Measurements from ENCODE around the gene UBA1.

UBA1 gene

DNA sequence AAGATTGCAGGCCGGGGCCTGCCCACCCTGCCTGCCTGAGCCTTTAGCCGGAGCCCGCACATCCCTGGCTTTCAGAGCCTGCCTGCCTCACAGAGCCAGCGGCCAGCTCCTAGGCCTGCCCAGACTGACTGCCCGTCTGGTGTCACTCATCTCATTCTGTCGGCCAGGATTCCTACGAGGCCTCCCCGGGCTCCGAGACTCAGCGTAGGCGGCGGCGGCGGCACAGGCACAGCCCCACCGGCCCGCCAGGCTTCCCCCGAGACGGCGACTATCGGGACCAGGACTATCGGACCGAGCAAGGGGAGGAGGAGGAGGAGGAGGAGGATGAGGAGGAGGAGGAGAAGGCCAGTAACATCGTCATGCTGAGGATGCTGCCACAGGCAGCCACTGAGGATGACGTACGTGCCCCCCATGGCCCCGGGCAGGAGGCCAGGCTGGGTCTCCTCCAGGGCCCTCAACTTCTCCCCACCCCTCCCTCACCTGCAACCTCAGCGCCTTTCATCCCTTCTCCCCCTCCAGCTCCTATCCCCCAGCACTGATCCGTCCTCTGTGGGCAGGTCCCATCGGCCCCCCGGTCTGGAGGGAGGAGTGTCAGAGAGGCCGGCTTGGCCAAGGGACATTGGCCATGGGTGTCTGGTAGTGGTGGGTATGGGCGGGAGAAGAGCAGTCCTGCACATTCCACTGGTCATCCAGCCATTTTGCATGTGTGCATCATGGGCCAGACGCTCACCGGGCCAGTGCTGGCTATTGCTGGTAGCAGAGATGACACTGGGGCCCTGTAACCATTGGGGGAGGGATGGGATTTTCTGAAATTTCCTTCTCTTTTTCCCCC is 22.6 kb upstream of the UBA1 start:
- no peak for DNase-seq

DNA sequence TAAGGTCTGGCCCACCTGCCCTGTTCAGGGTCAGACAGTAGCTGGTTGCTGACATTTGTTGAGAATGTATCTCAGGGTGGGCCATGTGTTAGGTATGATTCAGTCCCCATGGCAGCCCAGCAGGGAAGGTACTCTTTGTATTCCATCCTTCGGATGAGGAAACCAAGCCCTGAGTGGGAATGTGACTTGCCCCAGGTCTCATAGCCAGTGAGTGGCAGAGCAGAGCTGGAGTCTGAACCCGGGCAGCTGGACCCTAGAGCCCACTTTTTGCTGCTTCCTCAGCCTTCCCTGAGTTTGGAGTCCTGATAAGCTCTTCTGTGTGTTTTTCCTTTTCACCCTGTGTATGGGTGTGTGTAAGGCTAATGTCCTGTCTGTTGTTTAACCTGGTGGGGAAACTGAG is 21.6 kb upstream of the UBA1 start:
- DNase-seq = no peak

DNA sequence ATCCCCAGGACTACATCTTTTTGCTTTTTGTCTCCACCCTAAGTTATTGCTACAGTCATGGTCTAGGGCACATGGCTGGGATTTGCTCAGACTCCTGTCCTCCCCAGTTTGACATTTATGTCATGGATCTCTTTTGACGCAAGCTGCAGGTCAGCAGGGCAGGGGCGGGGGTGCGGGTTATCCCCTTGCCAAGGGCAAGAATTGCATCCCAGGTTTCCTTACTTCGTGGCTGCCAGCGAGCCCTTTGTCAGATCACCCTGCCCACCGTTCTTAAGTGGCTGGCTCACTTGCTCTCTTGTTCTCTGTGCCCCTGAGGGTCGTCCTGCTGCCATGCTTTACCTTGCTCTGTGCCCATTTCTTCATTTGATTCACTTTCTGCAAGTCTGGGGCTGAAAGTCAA is 21.1 kb upstream of the UBA1 start:
- no peak for DNase-seq

DNA sequence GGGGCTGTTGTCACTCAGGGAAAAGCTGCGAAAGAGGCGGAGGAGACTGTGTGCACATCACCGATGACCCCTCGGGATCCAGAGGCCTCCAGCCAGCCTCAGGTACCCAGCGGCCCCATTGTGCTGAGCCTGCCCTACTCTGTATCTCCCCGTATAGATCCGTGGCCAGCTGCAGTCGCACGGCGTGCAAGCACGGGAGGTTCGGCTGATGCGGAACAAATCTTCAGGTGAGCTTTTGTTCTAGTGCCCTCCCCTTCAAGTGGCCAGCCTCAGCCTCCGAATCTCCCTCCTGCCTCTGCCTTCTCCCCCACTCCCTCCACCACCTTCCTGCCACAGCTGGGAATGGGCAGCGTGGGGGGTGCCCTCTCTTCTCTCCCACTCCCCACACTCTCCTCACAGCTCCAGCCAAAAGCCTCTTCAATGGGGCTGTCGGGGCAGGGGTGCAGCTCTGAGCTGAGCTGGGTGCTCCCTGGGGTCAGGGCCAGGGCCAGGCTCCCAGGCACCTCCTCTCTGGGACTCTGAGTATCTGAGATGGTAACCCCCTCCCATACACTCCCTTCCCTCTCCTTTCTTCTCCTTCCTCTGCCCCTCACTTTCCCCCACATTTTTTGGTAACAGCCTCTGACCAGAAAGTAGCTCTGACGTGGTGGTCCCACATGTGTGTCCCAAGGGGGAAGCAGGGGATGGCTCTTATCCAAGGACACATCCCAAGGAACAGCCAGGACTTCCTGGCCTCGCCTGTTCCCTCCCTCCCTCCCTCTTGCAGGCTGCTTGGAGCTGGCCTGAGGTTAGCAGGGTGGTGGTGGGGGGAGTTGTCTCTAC is 20.4 kb upstream of the UBA1 start:
- no peak for DNase-seq

DNA sequence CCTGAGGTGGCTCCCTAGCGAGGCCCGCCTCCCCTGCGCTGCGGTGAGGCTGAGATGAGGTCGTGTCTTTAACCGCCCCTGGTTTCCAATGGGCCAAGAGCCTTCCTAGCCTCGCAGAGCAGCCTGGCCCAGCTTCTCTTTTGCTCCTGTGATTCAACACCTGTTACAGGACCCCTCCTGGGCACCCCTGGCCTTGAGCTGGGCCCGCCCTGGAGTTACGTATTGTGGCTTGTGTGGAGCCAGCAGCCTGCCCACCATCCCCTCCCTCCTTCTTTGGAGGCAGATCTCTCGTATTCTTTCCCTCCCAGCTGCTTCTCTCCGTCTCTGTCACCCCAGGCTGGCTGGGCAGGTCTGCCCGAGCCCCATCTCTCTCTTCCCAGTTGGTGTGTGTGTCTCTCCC is 19.3 kb upstream of the UBA1 start:
- DNase-seq = no peak

DNA sequence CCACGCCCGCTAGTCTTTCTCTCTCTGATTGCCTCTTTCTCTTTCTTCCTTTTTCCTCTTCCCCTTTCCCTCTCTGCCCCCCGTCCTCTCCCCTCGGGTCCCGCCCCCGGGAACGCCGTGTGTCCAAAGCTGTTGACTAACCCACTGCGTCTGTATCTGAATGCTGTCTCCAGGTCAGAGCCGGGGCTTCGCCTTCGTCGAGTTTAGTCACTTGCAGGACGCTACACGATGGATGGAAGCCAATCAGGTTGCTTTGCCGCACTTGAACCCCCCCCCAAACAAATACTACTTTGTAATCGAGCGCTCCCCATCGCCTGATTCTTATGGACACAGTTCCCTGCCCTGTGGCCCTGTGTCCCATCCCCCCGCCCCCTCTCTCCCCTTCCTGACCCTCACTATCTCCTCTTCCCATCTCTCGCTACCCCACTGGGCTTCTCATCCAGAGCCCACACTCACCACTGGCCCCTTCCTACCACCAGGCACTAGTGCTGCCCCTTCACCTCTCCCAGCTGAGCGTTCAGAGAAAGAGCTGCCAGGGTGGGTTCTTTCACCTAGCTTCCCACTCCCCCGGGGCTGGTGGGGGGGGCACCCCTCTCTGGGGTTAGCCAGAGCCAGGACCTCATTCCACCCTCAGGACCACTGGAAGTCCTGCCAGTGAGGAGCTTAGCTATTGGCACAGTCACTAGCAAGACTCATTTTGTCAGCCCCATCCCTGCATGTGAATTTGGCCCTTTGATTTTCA is 18.6 kb upstream of the UBA1 start:
- DNase-seq = no peak

DNA sequence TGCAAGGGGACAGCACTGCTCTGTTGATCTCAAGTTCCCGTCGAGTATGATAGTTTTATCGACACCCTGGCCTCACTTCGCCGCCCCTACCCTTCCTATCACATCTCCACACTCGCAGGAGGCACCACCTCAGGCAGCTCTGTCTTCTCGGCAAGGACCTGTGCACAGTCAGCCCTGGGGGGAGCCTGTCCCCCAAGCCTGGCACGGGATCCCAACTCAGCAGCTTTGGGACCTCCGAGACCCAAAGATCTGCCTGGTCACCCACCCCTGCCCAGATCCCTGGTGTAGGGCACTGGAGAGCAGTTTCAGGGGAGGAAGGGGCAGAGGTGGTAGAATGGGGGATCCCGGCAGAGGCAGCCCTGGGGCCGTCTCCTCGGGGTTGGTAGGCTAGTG is 18.0 kb upstream of the UBA1 start:
- DNase-seq = no peak

DNA sequence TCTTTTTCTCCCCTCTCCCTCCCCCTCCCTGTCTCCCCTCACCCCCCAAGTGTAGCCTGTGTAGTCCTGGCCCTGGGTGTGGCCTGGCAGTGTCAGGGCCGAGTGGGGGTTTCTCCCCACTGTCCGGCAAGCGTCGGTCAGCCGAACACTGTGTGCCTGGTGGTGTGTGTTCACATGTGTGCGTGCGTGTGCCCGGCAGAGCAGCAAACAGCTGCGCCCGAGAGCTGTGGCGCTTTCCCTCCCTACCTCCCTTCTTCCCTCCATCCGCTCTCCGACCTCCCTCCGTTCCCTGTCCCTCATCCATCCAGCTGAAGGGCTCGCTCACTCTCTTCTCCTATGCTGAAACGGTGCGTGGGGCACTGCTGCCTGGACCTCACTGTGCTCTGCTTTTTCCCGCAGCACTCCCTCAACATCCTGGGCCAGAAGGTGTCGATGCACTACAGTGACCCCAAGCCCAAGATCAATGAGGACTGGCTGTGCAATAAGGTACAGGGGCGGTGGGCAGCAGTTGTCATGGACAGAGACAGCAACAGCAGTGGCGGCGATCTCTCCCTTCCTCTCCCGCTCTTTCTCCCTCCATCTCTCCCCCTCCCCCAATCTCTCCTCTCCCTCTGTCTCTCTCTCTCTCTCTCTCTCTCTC is 17.4 kb upstream of the UBA1 start:
- no peak for DNase-seq

DNA sequence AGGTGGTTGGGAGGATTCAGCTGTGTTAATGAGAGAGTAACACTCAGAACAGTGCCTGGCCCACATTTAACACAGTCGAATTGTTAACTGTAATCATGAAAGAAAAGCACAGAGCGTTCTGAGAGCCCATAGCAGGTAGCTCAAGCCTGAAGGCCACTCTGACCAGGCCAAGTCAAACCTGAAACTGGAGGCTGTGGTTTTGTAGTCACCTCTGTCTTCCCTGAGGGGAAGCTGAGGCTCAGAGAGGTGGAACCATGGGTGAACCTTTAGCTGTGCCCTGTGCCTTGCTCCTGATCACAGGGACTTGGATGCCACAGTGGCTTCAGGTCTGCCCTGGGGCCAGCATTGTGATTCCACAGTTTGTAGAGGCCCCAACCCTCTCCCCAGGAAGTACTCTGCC is 16.6 kb upstream of the UBA1 start:
- no peak for DNase-seq

DNA sequence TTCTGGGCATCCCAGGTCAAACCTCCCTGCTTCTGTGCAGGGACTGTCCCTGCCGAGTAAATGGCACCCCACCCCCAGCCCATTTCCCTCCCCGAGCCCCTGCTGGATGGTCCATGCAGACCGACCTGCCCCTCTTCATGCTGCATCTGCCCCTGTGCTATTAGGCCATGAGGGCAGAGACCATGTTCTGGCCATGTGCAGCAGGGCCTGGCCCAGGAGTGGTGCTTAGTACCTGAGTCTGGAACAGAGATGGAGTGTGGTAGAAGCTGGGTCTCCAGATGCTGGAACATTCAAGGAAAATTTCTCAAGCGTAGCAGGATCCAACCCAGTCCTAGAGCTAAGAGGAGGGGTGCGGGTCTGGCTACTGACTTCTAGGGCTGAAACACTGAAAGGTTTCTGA is 15.3 kb upstream of the UBA1 start:
- no peak for DNase-seq

DNA sequence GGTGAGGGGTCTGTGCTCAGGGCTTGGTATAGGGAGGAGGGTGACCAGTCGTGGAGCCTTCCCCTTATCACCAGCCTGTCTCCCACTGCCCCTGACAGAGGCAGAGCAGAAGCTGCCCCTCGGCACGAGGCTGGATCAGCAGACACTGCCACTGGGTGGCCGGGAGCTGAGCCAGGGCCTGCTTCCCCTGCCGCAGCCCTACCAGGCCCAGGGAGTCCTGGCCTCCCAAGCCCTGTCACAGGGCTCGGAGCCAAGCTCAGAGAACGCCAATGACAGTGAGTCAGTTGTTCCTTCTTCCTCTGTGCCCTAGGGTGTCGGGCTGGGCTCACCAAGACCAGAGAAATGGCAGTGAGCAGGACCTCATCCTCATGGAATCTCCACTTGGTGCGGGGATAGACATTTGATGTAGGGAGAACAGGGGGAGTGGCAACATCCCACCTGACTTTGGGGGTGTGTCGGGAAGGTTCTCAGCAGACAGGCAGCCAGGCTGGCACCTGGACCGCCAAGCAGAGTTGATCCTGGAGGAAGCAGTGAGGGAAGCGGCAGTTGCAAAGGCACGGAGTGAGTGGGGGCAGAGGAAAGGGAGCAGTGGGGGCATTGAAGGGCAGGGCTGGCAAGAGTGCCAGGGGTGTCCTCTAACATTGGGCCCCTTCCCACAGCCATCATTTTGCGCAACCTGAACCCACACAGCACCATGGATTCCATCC is 14.3 kb upstream of the UBA1 start:
- no peak for DNase-seq

DNA sequence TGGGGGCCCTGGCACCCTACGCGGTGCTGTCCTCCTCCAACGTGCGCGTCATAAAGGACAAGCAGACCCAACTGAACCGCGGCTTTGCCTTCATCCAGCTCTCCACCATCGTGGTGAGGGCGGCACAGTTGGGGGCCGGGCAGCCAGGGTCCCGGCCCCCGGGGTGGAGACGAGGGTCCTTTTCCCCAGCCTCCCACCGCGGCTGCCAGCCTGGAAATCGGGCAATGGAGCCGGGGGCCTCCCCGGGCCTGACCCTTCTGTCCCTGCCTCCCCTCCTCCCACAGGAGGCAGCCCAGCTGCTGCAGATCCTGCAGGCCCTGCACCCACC is 13.7 kb upstream of the UBA1 start:
- no peak for DNase-seq

DNA sequence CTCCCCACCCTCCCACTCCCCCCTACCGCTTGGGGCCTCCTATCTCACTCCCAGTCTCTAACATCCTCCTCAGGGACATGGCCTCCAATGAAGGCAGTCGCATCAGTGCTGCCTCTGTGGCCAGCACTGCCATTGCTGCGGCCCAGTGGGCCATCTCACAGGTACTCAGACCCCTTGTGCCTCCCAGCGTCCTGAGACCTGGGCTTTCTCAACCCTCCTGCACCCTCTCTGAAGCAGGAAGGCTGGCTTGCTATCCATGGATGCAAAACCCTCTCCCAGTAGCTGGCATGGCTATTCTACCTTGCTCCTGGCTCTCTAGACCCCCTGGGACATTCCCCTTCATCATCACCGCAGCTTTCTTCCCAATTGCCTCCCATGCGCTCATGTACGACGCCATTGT is 13.3 kb upstream of the UBA1 start:
- DNase-seq = no peak

DNA sequence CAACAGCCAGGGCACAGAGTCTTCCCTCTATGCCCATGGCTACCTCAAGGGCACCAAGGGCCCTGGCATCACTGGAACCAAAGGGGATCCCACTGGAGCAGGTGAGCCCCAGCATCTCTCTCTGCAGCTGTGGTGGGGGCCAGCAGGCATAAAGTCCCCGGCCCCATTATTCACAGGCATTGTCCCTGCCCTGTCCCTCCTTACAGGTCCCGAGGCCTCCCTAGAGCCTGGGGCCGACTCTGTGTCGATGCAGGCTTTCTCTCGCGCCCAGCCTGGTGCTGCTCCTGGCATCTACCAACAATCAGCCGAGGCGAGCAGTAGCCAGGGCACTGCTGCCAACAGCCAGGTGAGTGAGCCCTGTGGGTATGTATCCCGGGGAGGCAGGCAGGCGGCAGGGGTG is 12.3 kb upstream of the UBA1 start:
- no peak for DNase-seq

DNA sequence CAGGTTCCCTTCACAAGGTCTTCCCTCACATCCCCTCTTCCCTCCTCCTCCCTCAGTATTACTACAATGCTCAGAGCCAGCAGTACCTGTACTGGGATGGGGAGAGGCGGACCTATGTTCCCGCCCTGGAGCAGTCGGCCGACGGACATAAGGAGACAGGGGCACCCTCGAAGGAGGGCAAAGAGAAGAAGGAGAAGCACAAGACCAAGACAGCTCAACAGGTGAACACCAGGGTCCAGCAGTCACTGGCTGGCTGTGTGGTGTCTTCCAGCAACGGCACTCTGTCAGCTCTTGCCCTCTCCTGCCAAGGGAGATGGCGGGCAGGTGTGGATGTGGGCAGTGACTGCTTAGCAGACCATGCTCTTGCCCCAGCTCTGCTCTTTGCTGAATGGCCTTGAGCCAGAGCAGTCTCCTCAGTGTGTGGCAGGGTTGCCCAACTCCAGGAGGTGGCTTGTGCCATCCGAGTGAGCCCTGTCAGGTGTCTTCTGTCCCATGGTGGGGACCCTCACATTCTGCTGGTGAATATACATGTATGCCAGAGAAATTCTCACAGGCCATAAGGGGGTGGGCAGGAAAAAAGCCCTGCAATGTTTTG is 11.4 kb upstream of the UBA1 start:
- DNase-seq = no peak

DNA sequence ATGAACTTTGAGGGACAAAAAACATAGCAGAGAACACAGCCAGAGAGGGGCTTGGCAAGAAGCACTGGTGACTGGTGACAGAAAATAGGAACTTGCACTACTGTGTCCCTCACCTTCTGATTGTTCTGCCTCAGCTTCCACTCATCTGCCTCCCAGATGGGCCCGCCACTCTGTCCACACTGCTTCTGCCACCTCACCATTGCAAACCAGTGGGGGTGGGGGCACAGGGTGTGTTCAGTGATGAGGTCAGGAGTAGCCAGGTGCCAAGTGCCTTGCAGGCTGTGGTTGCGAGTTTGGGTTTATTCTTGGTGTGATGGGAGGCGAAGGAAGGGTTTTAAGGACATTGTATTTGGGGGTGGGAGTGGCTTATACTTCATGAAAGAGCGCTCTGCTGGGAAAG is 9.1 kb upstream of the UBA1 start:
- no peak for DNase-seq

DNA sequence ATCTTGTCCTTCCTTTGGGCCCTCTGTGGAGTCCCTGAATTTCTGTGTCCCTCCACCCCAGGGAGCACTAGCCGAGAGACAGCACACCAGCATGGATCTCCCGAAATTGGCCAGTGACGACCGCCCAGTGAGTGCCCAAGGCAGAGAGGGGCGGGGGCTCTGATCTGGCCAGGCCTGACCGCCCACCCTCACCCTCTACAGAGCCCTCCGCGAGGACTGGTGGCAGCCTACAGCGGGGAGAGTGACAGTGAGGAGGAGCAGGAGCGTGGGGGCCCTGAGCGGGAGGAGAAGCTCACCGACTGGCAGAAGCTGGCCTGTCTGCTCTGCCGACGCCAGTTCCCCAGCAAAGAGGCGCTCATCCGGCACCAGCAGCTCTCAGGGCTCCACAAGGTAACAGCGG is 8.4 kb upstream of the UBA1 start:
- no peak for DNase-seq

DNA sequence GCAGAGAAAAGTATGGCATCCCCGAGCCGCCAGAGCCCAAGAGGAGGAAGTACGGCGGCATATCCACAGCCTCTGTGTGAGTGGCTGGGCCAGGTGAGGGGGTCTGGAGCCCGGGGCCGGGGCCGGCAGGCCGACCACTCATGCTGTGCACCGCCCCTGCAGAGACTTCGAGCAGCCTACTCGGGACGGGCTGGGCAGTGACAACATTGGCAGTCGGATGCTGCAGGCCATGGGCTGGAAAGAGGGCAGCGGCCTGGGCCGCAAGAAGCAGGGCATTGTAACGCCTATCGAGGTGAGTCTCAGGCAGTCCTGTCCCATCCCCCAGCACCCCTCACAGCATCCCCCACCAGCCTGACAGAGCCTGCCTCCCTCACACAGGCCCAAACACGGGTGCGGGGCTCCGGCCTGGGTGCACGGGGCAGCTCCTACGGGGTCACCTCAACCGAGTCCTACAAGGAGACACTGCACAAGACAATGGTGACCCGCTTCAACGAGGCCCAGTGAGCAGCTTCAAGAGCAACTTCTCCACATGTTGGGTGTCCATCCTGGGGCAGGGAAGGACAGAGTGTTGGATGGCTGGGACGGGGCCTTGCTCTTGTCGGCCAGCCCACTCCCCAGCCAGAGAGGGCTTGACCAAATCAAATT is 7.4 kb upstream of the UBA1 start:
- no peak for DNase-seq

DNA sequence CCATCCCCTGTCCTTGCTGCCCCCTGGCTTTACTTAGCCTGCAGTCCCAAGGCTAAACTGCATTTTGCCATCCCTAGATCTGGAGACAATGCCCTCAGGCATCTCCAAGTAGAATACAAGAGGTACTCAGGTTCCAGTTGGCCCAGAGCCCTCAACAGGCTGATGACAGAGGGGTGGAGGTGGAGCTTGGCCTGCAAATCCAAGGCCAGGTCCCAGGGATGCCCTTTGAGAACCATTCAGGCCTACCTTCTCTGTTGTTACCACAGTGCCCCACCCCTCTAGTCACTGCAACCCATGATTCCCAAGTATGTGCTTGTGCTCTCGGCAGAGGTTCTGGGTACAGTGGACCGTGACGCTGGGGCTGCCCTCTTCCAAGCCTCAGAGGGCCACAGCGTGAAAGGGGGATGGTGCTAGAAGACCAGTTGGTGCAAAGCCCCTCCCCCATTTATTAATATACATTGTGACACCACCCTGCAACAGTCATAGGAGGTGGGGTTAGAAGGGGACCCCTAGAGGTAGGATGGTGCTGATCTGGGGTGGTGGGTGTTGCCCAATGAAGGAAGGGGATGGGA is 6.4 kb upstream of the UBA1 start:
- no peak for DNase-seq

DNA sequence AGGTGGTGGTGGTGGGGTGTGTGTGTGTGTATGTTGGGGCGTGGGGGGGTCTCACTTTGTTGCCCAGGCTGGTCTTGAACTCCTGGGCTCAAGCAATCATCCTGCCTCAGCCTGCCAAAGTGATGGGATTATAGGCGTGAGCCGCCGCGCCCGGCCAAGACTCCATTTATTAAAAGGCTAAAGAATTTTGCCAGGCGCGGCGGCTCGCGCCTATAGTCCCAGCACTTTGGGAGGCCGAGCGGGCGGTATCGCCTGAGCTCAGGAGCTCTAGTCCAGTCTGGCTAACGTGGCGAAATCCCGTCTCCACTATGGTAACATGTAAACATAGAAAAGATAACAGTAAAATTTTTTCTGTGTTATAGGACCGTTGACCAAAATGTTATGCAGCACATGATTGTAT is 3.7 kb upstream of the UBA1 start:
- DNase-seq = no peak

All from CD4-positive, alpha-beta T cell treated with Interferon gamma for 1 hour (primary cell).